GM19324 (cell line): ENCODE results near the gene NAV2.
"Not testable (repeated sequence)": the region's sequence is repeated elsewhere in the genome, so short reads cannot be mapped to it uniquely, and the experiment has no call there.

Experiments
- ATAC-seq: cut with Tn5 transposase; IDR thresholded peaks from one replicate; pipeline ENCODE4 v1.9.1; 2021; ENCODE audit warnings: mild to moderate bottlenecking, moderate library complexity; ENCODE audit not compliant: unreplicated experiment, low FRiP score

The NAV2 gene

GRCh38 chr11:20117291-20117690, 404.7 kb downstream of the NAV2 start:
- no peak for ATAC-seq

- no peak for ATAC-seq
Observed at GRCh38 chr11:20118209-20118608, 405.6 kb downstream of the NAV2 start.

- ATAC-seq = no peak
Observed at GRCh38 chr11:20119315-20119714, 406.7 kb downstream of the NAV2 start.

- ATAC-seq = no peak
Observed at GRCh38 chr11:20120134-20120925, 407.7 kb downstream of the NAV2 start.

- ATAC-seq = no peak
Observed at GRCh38 chr11:20122131-20122530, 409.5 kb downstream of the NAV2 start.

GRCh38 chr11:20125927-20126326, 413.3 kb downstream of the NAV2 start:
- ATAC-seq = no peak

- ATAC-seq = no peak
Observed at GRCh38 chr11:20126724-20127123, 414.1 kb downstream of the NAV2 start.

GRCh38 chr11:20127671-20128527, 415.3 kb downstream of the NAV2 start:
- peak; percentile 63 for ATAC-seq

GRCh38 chr11:20128528-20128825, 415.8 kb downstream of the NAV2 start:
- not testable (repeated sequence) for ATAC-seq

- ATAC-seq = no peak
Observed at GRCh38 chr11:20129665-20130064, 417.0 kb downstream of the NAV2 start.

- no peak for ATAC-seq
Observed at GRCh38 chr11:20131788-20132666, 419.4 kb downstream of the NAV2 start.

GRCh38 chr11:20132667-20133039, 420.0 kb downstream of the NAV2 start:
- no peak for ATAC-seq

- ATAC-seq = no peak
Observed at GRCh38 chr11:20134991-20135736, 422.5 kb downstream of the NAV2 start.

- ATAC-seq = no peak
Observed at GRCh38 chr11:20137637-20138036, 425.0 kb downstream of the NAV2 start.

GRCh38 chr11:20138707-20139106, 426.1 kb downstream of the NAV2 start:
- no peak for ATAC-seq

GRCh38 chr11:20154381-20154780, 441.7 kb downstream of the NAV2 start:
- no peak for ATAC-seq

- no peak for ATAC-seq
Observed at GRCh38 chr11:20155683-20156279, 443.1 kb downstream of the NAV2 start.

- ATAC-seq = no peak
Observed at GRCh38 chr11:20156280-20156875, 443.7 kb downstream of the NAV2 start.

GRCh38 chr11:20156876-20157613, 444.4 kb downstream of the NAV2 start:
- no peak for ATAC-seq
